Ectodermal cell (in vitro differentiated cells): ENCODE measurements around the gene ESR2.

Source experiments
- H3K27ac ChIP-seq: 2 replicates; pipeline ENCODE4 v1.7.0; 2013; ENCODE audit warnings: mild to moderate bottlenecking, low read depth, low read length; ENCODE audit not compliant: insufficient read depth, poor library complexity, severe bottlenecking
- H3K27me3 ChIP-seq: 2 replicates; pipeline ENCODE4 v1.7.0; 2013; ENCODE audit warnings: mild to moderate bottlenecking, low read length; ENCODE audit not compliant: insufficient read depth, control insufficient read depth, poor library complexity, severe bottlenecking
- H3K36me3 ChIP-seq: one replicate; pipeline ENCODE4 v1.7.0; 2013; ENCODE audit warnings: low read length; ENCODE audit not compliant: control insufficient read depth, insufficient read depth
- H3K4me1 ChIP-seq: one replicate; pipeline ENCODE4 v1.7.0; 2013; ENCODE audit warnings: low read length; ENCODE audit not compliant: control insufficient read depth, insufficient read depth
- H3K4me3 ChIP-seq: 2 replicates; pipeline ENCODE4 v1.7.0; 2013; ENCODE audit warnings: low read depth, low read length, control low read depth; ENCODE audit not compliant: insufficient read depth
- H3K9me3 ChIP-seq: 2 replicates; pipeline ENCODE4 v1.7.0; 2013; ENCODE audit warnings: mild to moderate bottlenecking, low read length, moderate library complexity; ENCODE audit not compliant: control insufficient read depth
- WGBS, 2 experiments: methylation state at CpG; one replicate each; pipeline ENCODE4 v1.1.7; 2013; ENCODE audit warnings: missing lambda C conversion rate in 2 of 2; 5-methylcytosine and 5-hydroxymethylcytosine counted together

The ESR2 gene

DNA sequence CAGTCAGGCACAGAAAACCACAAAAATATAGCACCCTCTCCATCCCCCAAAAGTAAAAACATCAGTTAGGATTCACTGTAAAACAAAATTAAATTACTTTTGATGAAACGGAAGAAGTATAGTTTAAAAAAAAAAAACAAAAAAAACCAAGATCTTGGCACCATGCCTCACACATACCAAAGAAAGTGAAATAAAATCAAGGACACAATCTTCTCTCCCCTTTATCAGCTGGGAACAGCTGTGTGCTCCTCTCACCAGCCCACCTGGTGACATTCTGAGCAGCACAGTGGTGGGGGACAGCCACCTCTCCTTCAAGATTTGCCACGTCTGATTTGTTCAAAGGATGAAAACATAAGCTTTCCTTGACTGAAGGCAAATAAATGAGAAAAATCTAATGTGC is 55.5 kb downstream of the ESR2 start:
- Histone ChIP-seq H3K4me3 (no peak overlapping the region), H3K4me1 (no peaks in the 10 kb centered on the region), H3K9me3 (no peaks in the 10 kb centered on the region), H3K36me3 (no peaks in the 10 kb centered on the region), H3K27me3 (no peaks in the 10 kb centered on the region), H3K27ac (no peak overlapping the region)
- 89 to 93% methylated on average over 1 to 2 of the region's 2 CpGs for WGBS, 2 experiments

DNA sequence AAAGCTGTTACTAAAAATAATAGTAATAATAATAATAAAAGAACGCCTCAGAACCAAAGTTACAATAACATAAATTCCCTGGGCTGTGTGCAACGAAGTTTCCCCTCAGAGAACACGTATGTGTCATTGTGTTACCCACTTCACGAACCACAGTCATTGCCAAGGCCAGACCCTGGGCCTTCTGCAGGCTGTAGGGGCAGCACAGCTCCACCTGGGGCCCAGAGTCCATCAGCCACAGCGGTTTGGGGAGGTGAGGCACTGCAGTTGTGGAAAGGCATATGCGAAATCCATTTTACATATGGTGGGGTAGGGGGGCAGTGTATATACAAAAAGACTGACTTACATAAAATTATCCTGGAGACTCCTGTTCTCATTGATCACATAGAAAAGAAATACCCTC is 56.1 kb downstream of the ESR2 start:
- Histone ChIP-seq H3K4me3 (no peak overlapping the region), H3K27ac (no peak overlapping the region), H3K27me3 (no peaks in the 10 kb centered on the region), H3K9me3 (no peaks in the 10 kb centered on the region), H3K36me3 (no peaks in the 10 kb centered on the region), H3K4me1 (no peaks in the 10 kb centered on the region)
- 85 to 90% methylated on average over 5 to 6 of the region's 6 CpGs for WGBS, 2 experiments

DNA sequence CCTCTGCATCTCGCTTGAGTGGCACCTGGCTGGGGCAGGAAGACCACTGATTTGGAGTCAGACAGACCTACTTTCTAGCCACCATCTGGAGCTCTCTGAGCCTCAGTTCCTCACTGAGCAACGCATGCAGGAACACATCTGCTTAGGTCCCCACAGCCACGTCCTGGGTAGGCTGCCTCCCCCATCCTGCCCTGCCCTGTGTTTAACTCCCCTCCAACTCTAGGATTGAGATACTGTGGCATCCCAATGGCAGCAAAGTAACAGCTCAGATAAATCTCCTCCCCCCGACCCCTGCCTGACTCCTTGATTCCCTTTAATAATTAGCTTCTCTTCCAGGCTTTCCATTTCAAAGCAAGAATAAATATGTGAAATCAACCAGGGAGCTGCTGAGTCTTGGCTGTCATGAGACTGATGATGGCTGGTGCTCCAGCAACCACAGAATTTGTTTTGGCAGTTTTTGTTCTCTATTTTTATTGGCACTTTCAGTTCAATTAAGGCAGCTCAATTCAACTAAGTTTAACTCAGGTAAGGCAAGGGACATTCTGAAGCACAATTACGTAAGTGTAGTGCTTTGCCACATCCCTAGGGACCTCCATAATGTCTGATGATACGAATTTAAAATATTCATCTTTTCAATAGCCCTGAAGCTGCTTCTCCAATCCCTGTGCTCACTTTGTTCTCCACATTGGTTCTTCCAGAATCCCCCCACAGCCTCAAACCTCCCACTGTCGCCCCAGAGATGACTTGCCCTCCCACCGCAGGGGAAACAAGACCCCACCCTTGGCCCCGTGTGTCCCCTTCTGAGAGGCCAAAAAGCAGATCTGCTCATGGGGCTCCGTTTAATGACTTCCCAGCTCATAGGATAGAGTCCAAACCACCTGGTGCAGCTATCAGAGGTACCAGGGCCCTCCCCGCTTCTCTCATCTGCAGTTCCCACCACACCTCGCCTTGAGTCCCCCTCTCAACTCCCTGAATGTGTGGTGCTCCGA is 58.2 kb downstream of the ESR2 start:
- WGBS, 2 experiments, result 89 to 92% methylated on average over 13 of the region's 13 CpGs
- H3K4me3 ChIP-seq, result no peak overlapping the region

DNA sequence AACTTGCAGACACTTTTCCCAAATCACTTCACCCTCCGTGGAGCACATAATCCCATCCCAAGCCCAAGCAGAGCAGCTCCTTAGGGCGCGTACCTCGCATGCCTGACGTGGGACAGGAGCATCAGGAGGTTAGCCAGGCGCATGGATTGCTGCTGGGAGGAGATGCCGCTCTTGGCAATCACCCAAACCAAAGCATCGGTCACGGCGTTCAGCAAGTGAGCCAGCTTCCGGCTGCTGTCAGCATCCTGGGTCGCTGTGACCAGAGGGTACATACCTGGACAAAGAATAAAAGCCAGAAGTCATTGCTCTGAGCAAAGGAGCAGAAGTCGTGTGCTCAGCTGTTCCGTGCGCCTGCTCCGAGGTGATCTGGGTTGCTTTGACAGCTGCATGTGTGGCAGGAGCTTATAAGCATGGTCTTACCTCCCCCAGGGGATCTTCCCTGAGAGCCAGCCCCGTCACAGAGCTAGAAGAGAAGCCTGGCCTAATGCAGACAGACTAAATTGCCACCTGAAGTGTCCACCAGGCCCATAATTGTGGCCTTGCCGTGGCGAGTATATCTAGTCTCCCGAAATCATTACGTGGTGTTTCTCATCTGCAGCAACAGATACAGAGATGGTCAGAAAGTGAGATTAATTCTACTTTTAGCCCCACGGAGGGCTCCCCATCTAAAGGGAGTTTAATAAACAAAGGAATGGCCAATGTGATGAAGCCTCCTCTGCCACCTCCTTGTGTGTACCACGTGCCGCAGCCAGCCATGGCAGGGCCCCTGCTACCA is 59.1 kb downstream of the ESR2 start:
- Histone ChIP-seq H3K4me3 (no peak overlapping the region), H3K9me3 (no peaks in the 10 kb centered on the region), H3K36me3 (no peaks in the 10 kb centered on the region), H3K27ac (no peak overlapping the region), H3K27me3 (no peaks in the 10 kb centered on the region), H3K4me1 (no peaks in the 10 kb centered on the region)
- 93% methylated on average over 24 of the region's 24 CpGs for WGBS, 2 experiments

More for the DNA sequence above, 58.2 kb downstream of the ESR2 start:
- Histone ChIP-seq H3K4me1 (no peaks in the 10 kb centered on the region), H3K27me3 (no peaks in the 10 kb centered on the region), H3K27ac (no peak overlapping the region), H3K9me3 (no peaks in the 10 kb centered on the region), H3K36me3 (no peaks in the 10 kb centered on the region)

DNA sequence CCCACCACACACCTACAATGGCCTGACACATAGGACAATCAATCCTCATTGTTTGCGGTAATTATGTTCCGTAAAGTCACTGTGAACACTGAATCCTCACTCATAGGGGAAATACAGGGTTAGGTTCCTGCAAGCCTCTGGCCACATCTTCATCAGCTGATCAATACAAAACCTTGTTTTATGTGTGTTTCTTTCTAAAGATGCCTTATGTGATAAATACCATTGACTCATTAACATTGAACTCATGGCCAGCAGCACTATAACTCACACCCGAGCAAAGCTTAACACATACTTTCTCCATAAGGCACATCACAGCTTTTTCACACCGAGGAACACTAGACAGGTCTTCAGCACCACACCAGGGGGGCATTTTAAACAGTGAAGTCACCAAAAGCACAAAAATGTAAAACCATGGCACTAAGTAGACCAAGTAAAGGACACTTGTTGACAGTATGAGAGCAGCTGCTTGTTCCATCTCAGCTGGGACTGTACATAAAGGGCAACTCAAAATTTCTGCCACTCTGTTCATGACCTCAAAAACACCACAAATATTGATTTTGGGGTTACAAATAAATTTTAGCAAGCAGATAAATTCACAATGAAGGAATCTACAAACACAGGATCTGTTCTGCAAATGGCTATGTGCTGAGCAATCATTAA is 60.5 kb downstream of the ESR2 start:
- 94 to 99% methylated on average over 4 of the region's 4 CpGs for WGBS, 2 experiments
- no peak overlapping the region for H3K4me3 ChIP-seq
- H3K9me3 ChIP-seq, result no peaks in the 10 kb centered on the region
- no peaks in the 10 kb centered on the region for H3K4me1 ChIP-seq
- H3K27ac ChIP-seq, result no peak overlapping the region
- H3K36me3 ChIP-seq, result no peaks in the 10 kb centered on the region
- H3K27me3 ChIP-seq, result no peaks in the 10 kb centered on the region

DNA sequence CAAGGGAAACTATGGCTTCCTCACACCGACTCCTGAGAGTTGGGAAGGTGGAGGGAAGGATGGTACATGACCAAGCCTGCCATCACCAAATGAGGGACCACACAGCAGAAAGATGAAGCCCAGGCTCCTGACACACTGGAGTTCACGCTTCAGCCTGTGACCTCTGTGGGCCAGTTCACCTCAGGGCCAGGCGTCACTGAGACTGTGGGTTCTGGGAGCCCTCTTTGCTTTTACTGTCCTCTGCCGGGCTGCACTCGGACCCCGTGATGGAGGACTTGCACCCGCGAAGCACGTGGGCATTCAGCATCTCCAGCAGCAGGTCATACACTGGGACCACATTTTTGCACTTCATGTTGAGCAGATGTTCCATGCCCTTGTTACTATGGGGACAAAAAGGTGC is 61.2 kb downstream of the ESR2 start:
- 95% methylated on average over 9 of the region's 9 CpGs for WGBS, 2 experiments
- Histone ChIP-seq H3K27ac (no peak overlapping the region), H3K27me3 (no peaks in the 10 kb centered on the region), H3K36me3 (peaks cover under 1% of the 10 kb centered on the region), H3K4me1 (no peaks in the 10 kb centered on the region), H3K4me3 (no peak overlapping the region), H3K9me3 (no peaks in the 10 kb centered on the region)

DNA sequence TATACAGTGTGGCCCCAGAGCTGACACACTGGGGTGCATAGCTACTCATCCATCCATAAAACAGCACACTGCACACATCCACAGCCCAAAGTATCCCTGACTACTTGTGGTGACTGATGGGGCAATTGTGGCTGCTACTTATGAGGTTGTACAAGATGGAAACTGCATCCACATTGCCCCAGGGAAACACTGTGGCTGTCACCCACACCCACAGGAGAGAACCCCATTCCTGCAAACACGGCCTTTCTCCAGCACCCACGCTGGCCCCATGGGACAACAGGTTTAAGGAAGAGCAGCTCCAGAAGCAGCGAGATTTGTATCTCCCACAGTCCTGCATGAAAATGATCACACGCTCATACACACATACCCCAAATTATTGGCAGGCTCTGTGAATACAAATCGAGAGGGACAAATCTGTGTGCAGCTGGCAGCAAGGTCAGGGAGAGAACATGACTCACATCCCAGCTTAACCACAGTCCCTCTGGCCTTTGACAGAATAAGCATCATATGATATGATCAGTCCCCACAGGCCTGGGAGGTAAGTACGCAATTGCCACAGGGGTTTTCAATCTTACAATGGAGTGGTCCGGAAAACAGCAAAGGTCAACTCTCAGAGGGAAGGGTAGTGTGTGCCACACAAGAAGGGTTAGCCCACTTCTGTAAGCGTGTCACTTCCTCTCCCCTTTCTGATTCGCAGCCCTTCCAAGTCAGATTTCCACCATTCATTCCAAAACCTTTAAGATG is 61.9 kb downstream of the ESR2 start:
- H3K4me1 ChIP-seq, result no peaks in the 10 kb centered on the region
- no peaks in the 10 kb centered on the region for H3K9me3 ChIP-seq
- H3K27me3 ChIP-seq, result no peaks in the 10 kb centered on the region
- H3K4me3 ChIP-seq, result no peak overlapping the region
- H3K36me3 ChIP-seq, result peaks cover 8% of the 10 kb centered on the region
- WGBS, 2 experiments, result 94 to 95% methylated on average over 8 of the region's 9 CpGs
- H3K27ac ChIP-seq, result no peak overlapping the region

DNA sequence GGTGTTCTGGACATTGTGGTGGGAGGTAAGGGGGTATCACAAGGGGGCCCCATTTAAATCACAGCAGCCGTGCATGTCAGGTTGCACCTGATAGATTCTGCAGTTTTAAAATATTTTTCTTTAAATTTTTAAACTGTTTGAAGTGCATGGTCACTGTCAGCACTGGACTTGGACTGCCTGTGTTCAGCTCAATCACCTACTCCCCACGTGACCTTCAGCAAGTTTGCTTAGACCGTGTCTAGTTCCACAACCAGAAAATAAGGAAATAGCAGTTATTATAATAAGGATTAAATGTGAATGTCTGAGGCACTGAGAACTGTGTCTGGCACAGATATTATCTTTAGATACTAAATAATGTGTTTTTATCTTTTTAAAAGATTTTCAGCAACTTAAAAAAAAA is 64.7 kb downstream of the ESR2 start:
- peaks cover 24% of the 10 kb centered on the region for H3K36me3 ChIP-seq
- 94 to 98% methylated on average over 2 to 3 of the region's 3 CpGs for WGBS, 2 experiments
- no peaks in the 10 kb centered on the region for H3K4me1 ChIP-seq
- no peak overlapping the region for H3K27ac ChIP-seq
- no peak overlapping the region for H3K4me3 ChIP-seq
- no peaks in the 10 kb centered on the region for H3K27me3 ChIP-seq
- H3K9me3 ChIP-seq, result no peaks in the 10 kb centered on the region

DNA sequence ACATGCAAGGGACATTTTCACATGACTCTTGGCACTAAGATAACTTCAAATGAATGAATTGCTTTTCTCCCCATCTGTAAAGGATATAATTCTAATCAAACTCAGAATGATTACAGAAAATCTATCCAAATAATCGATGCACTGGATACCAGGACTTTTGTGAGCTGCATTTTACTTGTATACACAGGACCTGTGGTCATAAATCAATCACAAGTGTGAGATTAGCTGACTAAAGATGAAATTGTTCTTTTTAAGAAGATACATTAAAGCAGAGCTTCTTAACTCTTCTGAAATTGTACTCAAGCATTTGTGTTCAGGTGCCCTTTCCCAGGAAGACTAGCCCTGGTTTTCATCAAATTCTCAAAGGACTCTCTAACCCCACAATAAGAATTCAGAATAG is 66.3 kb downstream of the ESR2 start:
- 93 to 100% methylated on average over 1 of the region's 1 CpG for WGBS, 2 experiments
- Histone ChIP-seq H3K36me3 (peaks cover 38% of the 10 kb centered on the region), H3K9me3 (no peaks in the 10 kb centered on the region), H3K4me3 (no peak overlapping the region), H3K27ac (no peak overlapping the region), H3K27me3 (no peaks in the 10 kb centered on the region), H3K4me1 (no peaks in the 10 kb centered on the region)
